HG03571 (cell line): ENCODE measurements around the gene PRELID1.
"Not testable (repeated sequence)": the region's sequence is repeated elsewhere in the genome, so short reads cannot be mapped to it uniquely, and the experiment has no call there.

ENCODE experiments used
- ATAC-seq: cut with Tn5 transposase; IDR thresholded peaks from one replicate; pipeline ENCODE4 v1.9.1; 2021; ENCODE audit not compliant: unreplicated experiment

Gene PRELID1

DNA sequence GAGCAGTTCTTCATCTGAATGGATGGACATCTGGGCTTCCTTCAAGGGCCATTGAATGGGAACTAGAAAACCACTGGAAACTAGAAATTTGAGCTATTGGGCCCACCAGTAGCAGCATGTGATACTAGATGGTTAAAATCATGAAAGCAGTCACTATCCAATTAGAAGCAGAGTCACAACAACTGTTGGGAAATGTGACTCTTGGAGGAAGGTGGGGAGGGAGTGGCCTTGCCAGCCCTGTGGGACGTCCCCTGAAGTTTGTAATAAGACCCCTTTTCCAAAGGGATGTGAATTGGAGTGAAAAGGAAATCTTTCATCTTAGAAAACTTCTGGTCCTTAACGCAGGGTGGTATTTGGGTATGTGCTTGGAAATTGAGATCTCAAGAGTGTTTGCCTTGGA is 5.7 kb upstream of the PRELID1 start:
- ATAC-seq, result no peak

DNA sequence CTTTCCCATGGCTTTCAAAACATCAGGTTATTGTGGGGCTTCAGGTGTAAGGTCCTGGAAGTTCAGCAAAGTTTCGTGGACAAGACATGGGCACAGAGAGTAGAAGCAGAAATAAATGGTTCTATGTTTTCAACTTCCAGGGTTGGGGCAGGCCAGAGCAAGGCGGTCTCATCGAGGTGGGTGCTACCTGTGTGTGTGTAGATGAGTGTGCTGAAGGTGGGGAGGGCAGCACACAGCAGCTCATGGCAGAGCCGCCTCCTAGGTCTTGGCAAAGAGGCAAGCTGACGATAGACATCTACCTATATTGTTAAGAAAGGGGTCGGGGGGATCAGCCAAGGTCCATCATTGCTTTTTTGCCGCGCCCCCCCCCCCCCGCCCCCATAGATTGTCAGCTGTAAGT is 3.9 kb upstream of the PRELID1 start:
- ATAC-seq, result no peak

DNA sequence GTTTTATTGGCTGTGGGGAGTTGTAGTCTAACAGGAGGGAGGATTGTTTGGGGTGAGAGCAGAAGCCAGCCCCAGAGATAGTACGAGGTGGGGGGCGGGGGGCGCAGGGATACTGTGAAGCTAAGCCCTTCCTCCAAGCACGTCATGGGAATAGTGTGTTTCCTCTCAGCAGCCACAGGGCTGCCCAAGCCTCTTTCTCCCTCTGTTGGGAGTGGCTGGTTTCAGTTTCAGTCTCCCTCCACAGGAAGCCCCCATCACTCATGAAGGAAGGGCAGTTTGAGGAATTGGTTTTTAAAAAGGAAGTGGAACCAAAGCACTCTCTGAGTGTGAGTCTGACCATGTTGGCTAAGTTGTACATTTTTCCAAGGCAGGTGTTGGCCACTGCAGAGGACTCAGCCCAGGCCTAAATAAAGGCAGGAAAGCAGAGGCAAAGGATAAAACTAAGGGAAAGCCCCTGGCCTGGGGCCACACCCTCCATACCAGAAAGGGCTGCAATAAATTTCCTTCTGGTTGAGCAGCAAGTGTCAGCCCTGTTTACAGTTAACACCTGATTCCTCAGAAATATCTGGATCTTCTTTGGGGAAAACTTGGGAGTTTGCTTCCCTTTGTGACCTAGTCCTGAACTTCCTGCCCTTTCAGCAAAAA is 3.2 kb upstream of the PRELID1 start:
- ATAC-seq, result peak; percentile 39

DNA sequence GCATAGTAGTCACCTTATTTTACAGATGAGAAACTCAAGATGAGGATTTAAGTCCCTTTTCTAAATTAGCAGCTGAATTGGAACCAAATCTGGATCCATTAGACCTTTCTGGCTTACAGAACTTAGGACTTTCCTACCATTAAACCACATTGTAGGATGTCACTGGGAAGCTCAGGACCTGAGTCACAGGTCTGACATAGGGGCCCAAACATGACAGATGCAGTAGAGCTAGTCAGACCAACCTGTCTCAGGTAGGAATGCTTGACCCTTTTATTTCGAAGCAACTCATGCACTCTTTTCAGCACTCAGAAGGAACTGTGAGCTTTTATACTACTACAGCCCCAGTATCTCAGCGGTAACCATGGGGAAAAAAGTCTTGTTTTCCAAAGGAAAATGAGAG is 2.6 kb upstream of the PRELID1 start:
- ATAC-seq, result no peak

DNA sequence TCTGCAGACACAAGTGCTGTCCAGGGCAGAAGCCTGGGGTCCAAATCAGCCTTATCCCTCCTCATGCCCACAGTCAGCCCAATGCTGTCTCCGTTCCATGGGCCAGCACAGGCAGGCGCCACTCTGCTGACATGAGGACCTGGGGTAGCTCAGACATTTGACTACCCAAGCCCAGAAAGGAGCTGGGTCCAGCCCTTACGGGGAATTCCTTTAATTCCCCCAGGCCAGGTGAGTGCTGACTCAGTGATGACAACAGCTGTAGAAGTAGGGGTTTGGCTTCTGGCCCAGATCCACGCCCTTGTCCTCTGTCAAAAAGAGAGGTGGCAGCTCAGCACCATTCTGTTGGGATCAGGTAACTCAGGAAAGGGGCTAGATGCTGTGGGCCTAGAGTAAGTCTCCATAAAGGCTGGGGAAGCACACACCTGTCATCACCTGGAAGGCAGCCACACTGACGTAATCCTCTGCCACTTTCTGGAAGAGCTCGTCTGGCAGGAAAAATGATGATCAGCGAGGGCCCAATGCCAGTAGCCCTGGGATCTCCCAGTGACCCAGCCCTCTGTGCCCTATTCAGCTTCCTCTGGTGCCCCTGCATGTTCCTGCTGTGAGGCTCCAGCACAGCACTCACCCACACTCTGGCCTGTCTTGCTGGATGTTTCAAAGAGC is 2.0 kb upstream of the PRELID1 start:
- no peak for ATAC-seq

DNA sequence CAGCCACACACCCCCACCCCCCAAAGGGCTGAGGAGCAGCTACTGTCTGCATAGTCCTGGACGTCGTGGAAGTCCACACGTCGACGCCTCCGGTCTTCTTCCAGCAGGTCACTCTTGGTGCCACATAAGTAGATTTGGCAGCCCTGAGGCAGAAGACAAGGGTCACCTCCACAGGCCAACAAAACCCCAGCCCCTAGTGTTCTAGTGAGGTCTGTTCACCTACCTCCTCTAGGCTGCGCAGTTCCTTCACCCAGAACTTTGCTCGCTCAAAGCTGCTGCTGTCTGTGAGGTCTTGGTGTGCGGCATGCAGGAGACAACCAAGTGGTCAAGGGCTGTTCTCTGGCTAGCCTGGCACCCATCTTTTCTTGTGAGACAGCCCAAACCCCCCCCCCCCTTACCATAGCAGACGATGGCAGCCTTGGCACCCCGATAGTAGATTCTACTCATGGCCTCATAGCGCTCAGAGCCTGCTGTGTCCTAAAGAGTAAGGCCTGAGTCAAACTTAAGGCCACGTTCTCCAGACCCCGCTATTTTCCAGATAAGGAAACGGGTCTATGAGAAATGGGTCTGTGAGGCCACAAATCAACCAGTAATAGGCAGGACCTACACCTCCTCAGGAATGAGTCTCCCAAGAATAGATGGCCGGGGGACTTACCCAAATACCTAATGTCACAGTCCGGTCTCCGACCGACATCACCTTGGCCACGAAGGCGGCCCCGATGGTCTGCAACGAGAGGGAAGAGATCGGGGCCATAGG is 1.1 kb upstream of the PRELID1 start:
- no peak for ATAC-seq

DNA sequence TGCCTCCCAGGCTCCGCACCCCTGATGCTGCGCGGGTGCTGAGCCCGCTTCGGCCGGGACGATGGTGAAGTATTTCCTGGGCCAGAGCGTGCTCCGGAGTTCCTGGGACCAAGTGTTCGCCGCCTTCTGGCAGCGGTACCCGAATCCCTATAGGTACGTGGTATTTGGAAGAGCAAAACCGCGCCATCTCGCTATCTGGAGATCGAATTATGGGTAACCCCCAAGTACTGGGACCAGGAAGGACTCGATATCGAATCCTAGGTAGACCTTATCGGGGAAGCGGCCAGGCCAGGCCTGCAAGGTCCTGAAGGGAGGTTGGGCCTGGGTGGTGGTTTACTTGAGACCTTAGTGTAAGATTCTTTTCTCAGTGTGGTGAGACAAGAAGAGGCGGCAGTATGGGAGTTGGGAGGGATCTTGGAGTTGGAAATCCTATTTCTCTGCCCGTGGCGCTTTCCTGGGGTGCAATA is 359 bp downstream of the PRELID1 start:
- peak; percentile 12 for ATAC-seq

DNA sequence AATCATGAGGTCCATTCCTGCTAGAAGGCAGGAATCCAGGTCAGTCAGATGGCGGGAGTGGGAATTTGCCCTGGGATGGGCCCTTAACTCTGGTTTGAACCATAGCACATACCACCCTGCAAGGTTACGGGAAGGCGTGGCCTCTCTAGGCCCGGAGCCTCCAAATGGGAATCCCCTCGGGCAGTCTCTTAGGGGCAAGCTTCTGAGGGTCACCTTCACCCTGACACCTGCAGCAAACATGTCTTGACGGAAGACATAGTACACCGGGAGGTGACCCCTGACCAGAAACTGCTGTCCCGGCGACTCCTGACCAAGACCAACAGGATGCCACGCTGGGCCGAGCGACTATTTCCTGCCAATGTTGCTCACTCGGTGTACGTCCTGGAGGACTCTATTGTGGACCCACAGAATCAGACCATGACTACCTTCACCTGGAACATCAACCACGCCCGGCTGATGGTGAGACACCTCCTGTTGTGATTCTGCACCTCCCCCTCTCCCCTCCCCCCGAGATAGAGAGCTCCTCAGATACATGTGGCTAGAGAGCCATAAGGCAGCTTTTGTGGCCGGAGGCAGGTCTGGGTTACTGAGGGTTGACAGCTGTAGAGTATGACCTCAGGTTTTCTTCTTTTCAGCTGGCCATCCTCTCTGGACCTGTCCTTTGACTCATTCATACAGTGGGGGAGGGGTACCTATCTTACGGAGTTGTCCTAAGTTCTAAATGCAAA is 957 bp downstream of the PRELID1 start:
- no peak for ATAC-seq

DNA sequence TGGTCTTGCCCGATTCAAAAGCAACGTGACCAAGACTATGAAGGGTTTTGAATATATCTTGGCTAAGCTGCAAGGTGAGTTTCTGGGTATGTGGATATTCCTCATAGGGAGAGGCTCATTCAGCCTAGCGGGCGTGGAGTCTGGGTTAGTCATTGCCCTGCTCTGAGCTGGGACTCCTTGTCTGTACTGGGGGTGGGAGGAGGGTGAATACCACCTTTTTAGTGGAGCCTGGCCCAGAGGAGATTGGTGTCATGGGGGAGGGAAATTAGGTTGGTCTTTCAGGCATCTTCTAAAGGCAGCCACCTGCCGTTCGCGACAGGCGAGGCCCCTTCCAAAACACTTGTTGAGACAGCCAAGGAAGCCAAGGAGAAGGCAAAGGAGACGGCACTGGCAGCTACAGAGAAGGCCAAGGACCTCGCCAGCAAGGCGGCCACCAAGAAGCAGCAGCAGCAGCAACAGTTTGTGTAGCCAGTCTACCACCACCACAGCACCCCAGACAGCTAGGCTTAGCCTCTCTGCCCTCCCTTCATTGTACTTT is 2.6 kb downstream of the PRELID1 start:
- not testable (repeated sequence) for ATAC-seq

DNA sequence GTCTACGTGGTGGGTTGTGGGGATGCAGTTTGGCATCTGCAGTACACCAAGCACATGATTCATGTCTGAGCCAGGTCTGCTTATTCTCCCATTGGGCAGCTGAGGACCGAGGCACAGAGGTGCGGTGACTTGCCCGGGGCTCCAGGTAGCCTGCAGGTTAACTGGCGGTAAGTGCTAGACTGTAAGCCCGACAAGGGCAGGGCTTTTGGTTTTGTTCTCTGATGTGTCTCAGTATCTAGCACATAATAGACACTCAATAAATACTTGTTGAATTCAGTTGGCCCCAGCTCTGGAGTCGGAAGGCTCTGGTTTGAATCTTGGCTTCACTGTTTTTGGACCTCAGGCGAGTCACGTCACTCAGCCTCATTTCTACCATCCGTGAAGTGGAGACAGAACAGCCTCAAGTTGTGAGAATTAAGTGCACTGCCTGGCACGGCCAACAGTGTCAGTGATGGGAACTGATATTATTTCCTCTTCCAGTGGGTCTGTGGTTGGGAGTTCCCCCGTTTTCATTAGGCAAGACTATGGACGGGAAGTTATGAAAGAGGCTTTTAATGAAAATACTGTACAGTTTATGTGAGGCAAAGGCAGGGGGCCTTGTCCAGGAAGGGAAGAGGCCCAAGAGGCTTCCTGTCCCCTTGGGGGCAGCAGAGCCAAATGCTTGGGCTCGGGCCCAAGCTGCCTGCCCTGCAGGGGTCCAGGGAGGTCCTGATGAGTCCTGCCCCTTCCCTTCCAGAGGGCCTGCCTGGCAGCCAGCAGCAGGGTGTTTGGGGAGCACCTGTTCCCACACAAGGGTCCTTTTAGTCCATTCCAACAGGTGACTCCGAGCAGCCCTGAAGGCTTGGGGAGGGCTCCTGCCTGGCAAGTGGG is 3.3 kb downstream of the PRELID1 start:
- no peak for ATAC-seq

DNA sequence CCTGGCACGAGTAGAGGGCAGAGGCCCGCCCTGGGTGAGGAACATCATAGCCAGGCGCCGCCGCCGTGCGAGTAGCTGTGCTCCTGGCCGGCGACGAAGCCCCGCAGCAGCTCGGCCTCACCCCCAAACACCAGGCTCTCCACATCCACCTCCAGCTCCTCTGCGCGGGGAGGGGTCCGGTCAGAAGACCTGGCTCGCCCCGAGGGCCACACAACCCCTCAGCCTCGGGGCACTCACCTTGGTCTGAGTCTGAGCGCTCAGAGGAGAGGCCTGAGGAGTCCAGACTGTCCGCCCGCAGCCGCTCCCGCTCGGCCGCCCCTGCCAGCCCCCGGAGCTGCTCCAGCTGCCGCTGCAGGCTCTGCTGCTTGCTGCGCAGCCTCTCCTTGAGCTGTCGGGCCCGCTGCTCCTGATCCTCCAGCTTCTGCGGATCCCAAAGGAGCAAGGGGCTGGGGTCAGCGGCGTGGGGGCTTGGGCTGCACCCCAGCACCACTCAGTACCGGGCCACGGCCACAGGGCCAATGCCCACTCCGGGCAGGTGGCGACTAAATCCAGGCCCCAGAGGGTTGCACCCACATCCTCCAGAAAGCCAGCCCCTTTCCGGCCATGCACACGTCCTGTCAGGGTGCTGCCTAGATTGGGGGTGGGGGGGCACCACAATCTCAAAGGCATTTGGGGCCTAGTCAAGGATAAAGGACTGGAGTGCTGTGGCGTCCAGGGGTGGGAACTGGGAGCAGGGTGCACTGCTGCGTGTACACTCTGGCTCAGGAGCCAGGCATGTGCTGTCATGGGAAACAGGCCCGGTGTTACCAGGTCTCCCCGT is 4.2 kb downstream of the PRELID1 start:
- no peak for ATAC-seq

DNA sequence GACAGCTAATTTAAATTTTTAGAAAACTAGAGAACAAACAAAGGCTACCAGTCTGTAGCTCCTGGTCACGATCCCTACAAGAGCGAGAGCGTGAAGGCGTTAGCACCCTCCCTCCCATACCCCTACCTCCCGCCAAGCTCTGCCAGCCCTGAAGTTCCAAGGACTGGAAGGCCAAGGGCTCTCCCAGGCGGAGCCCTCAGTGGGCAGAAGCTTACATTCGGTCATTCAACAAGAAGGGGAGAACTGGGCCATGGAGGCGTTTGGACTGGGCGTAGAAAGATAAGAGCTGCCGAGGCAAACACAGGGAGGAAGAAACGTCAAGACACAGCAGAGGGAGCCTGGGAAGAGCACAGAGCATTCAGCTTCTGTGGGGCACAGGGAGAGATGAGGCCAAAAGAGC is 5.1 kb downstream of the PRELID1 start:
- ATAC-seq, result no peak

DNA sequence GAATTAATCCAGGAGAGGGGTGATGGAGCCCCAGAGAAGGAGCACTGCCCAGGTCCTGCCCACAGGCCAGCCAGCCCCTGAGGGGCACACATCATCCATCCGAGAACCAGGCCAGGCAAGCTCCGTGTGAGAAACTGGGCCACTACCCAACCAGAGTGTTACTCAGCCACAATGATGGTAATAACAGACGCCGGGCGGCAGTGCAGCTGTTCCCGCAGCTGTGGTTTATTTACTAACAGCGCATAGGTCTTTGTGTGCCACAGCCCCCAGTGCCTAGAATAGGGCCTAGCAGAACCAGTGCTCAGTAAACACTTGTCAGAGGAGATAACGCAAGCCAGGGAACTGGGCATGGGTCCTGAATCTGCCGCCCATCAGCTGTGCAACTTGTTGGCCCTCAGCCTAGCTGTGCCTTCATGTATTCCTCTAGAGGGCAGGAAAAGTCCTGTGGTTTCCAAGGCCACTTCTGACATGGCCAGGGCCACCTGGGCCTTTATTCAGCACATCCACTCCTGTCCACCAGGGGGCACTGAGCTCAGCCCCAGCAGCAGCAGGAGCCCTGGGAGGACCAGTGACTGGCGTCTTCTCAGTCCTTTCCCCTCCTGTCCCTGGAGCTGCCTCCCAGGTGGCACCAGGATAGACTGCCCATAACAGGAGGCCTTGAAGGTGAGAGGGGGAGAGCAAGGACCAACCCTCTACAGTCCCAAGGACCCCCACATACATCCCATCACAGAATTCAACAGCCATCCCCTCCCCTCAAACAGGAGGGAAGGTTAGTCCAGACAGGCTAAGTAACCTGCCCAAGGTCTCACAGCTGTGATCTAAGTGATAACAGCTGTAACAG is 6.0 kb downstream of the PRELID1 start:
- no peak for ATAC-seq

DNA sequence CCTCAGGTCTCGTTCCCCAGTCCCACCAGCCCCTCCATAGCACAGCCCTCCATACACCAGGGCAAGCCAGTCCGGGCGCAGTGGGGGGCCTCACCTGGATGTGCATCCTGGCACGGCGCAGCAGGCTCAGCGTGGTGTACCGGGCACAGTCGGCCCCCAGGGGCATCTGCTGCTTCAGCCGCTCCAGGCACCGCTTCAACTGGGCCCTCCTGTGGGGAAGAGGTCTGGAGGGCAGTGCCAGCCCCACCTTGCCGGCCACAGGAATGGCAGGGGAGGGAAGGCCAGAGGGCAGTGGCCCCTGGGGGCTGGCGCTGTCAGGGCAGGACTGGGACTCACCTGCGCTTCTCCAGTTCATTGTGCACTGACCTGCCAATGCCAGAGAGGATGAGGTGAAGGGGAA is 6.7 kb downstream of the PRELID1 start:
- no peak for ATAC-seq

DNA sequence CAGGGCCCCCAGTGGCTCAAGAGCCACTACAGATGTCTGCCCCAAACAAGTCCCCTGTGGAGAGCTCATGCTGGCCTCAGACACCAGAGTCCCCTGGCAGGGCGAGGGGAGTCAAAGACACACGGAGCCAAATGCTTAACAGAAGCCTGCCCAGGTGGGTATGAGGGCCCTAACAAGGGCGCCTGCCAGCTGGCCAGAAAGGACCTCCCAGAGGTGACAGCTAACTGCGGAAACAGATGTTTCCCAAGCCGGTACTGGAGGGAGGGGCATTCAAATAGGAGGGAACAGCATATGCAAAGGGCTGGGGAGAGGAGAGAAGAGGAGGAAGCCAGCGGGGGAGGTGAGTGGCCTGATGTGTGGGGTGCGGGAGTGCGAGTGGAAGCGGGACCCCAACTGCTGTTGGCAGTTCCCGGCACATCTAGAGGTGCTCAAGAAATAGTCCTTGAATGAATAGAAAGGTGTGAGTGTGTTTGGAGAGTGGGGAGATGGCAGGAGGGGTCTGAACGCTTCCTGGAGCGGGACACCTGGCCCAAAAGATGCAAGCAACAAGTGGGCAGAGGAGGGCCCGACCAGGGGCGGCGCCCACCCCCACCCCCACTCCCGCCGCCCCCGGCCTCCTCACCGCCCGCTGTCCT is 7.3 kb downstream of the PRELID1 start:
- ATAC-seq, result no peak

DNA sequence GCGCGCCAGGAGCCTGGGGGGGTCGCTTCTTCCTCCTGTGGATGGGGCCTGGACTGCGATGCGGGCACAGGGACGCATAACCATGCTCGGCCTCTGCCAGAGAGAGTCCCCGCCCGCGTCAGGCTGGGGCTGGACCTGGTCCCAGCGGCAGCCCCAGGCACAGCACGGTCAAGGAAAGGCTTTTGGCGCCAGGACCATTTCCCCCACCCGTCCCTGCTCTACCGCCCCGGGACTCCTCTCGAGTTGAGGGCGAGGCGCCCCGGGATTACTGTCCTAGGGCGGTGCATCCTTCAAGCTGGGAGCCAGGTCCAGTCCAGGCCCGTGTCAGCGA is 7.8 kb downstream of the PRELID1 start:
- no peak for ATAC-seq

DNA sequence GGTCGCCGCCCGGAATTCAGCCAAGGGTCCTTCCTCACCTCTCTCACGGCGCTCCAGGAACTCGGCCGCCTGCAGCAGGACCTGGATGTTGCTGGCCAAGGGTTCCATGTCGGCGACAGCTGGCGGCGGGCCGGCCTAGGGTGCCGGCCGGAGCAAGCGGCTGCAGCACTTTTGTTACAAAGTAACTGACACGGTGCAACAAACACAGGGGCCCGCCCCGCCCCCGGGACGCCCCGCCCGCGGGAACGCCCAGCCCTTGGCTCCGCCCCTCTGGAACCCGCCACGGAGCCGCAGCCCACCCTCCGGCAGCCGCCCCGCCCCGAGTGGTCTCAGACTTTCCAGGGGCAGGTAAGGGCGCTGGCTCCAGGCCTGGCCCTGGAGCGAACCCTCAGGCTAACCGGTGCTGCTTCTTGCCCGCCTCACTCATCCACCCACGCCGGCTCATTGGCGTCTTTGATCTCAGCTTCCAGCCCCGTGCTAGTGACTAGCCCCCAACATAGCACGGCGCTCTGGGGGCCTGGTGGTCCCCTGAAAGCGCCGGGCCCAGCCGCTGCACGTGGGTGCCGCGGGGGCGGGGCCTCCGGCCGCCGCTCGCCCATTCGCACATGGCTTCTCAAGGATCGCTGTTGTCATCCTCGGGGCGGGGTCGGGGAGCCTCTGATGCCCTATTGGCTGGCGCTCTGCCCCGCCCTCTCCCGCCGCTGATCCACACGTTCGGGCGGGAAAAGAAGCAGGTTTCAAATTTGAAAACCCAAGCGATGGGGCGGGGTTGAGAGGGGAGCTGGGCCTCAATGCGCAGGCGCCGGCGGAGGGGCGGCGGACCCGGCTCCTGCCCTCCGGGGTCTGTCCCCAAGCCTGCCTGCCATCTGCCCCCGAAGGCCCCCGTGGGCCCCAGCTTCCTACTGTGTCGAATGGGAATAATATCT is 8.4 kb downstream of the PRELID1 start, which contains the start of gene MXD3:
Gene MXD3, minus strand, starts transcription at position 176 of the 926 bp plus-strand sequence. Its CDS starts 68 bp downstream, at position 108.
- ATAC-seq, result peak; percentile 66
